Measurements from ENCODE around the gene FAM120B.

GRCh38 chr6:170375661-170376060 lies 69.1 kb downstream of the FAM120B start:
- TF ChIP-seq, protein P1, sequence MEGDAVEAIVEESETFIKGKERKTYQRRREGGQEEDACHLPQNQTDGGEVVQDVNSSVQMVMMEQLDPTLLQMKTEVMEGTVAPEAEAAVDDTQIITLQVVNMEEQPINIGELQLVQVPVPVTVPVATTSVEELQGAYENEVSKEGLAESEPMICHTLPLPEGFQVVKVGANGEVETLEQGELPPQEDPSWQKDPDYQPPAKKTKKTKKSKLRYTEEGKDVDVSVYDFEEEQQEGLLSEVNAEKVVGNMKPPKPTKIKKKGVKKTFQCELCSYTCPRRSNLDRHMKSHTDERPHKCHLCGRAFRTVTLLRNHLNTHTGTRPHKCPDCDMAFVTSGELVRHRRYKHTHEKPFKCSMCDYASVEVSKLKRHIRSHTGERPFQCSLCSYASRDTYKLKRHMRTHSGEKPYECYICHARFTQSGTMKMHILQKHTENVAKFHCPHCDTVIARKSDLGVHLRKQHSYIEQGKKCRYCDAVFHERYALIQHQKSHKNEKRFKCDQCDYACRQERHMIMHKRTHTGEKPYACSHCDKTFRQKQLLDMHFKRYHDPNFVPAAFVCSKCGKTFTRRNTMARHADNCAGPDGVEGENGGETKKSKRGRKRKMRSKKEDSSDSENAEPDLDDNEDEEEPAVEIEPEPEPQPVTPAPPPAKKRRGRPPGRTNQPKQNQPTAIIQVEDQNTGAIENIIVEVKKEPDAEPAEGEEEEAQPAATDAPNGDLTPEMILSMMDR (conservative IDR thresholded peaks at IDR 0.05; ENCODE audit: low read depth in 2 of 2): no peak
- TF ChIP-seq EZH2phosphoT487 (IDR thresholded peaks at IDR 0.05; ENCODE audit: unreplicated experiment) (no peak), EZH2 (IDR thresholded peaks at IDR 0.05; ENCODE audit: low read depth, unreplicated experiment) (no peak), ZNF114 (CRISPR knock-in tag; IDR thresholded peaks at IDR 0.05) (no peak), JUNB (IDR thresholded peaks at IDR 0.05; ENCODE audit: unreplicated experiment) (no peak), ETS1 (IDR thresholded peaks at IDR 0.05) (no peak), POLR2AphosphoS5 (IDR thresholded peaks at IDR 0.05; ENCODE audit: low read depth) (no peak), REST (IDR thresholded peaks at IDR 0.05; ENCODE audit: unreplicated experiment) (no peak), CREB1 (CRISPR knock-in tag; IDR thresholded peaks at IDR 0.05; ENCODE audit: low read depth) (no peak), NANOG (IDR thresholded peaks at IDR 0.05; ENCODE audit: borderline replicate concordance) (no peak), STAT1 (IDR thresholded peaks at IDR 0.05; ENCODE audit: unreplicated experiment) (no peak)

All from GM23338 (cell line).